NCI-H446 treated with DMSO at 0.1 percent for 48 hours (cell line): Measurements from ENCODE around the gene TRIM46.

ENCODE experiments used
- DNase-seq: peaks from one replicate; lab custom pipeline; 2025; lab: John Stamatoyannopoulos, UW

The TRIM46 gene

GRCh38 chr1:155172732-155173477, 744 bp upstream of the TRIM46 start, which contains the start of gene KRTCAP2:
Gene KRTCAP2, minus strand, starts transcription at chr1:155173304. Its CDS starts 80 bp downstream, at chr1:155173224.
- peak; percentile 93 for DNase-seq

DNA sequence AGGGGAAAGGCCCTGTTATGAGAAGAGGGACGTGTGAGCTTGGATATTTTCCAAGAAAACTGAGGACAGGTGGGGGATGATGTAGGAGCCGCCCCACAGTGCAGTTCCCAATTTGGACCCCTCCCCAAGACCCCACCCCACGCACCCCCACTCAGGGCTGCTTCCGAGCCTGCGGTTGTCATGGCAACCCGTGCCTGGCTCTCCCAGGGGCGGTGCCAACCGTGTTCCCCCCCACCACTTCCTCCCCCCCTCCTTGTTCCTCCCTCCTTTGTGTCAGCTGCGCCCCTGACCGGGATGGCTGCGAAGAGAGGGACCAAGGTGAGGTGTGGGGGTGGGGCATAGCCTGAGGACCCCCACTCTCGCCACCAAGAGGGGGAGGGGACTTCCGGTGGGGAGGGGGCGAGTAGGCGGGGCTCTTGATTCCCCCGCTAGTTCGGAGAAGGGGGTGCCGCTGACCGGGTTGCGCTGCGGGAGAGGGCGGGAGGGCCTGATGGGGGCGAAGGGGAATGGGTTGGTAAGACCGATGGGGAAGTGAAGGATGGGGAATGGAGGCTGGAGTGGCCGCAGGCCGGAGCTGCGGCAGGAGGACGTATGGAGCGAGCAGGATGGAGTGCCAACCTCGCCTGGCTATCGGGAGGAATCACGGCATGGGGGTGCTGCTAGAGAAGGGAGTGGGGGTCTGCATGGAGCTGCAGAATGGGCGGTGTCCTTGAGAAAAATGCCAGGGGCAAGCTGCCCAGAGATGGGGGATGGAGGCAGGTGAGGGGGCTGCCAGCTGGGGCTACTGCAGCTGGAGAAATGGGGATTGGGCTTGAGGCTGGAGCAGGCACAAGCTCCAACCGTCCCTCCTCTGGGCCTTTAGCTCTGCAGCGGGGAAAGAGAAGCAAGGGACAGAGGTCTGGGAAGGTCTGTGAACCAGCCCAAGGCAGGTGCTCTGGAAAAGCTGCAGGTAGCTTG, 953 bp downstream of the TRIM46 start:
- DNase-seq: peak; percentile 12

GRCh38 chr1:155175281-155175926, 1.8 kb downstream of the TRIM46 start:
- DNase-seq: no peak

- DNase-seq: no peak
Observed at GRCh38 chr1:155175927-155176371, 2.3 kb downstream of the TRIM46 start.

GRCh38 chr1:155176544-155177071, 3.0 kb downstream of the TRIM46 start:
- DNase-seq: peak; percentile 44

DNA sequence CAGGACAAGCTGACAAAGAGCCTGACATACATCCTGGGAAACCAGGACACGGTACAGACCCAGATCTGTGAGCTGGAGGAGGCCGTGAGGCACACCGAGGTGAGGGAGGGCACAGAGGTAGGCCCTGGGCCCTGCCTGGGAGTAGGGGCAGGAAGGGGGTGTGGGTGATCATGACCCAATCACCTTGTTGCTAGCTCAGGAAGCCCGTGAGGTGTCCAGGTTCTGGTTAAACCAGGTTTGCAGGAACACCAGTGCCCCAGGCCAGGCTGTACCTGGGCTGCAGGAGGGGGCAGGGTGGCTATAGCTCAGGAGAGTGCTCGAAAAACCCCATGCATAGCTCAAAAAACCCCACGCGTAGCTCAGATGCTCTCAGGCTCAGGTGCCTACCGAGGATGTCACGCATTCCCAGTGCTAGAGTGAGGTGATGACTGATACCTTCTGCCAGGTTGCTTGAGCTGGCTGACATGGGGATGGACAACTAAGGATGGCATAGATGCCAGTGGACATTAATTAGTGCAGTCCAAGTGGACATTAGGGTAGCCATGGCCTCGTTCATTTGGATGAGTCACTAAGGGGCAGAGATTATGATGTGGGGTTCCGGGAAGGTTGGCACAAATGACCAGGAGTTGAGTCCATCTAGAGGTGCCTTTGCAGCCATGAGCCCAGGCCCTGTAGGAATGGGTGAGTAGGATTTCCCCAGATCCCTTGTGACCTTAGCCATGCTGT, 3.7 kb downstream of the TRIM46 start:
- no peak for DNase-seq

DNA sequence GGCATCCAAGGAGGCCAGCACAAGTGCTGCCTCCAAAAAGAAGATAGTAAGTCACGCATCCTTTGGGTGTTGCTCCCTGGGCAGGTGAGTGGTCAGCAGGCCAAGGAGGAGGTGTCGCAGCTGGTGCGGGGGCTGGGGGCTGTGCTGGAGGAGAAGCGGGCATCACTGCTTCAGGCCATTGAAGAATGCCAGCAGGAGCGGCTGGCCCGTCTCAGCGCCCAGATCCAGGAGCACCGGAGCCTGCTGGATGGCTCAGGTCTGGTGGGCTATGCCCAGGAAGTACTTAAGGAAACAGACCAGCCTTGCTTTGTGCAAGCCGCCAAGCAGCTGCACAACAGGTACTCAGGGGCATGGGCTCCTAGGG, 4.3 kb downstream of the TRIM46 start:
- no peak for DNase-seq

GRCh38 chr1:155178441-155179111, 4.9 kb downstream of the TRIM46 start:
- DNase-seq: no peak

GRCh38 chr1:155179112-155180031, 5.7 kb downstream of the TRIM46 start:
- no peak for DNase-seq

DNA sequence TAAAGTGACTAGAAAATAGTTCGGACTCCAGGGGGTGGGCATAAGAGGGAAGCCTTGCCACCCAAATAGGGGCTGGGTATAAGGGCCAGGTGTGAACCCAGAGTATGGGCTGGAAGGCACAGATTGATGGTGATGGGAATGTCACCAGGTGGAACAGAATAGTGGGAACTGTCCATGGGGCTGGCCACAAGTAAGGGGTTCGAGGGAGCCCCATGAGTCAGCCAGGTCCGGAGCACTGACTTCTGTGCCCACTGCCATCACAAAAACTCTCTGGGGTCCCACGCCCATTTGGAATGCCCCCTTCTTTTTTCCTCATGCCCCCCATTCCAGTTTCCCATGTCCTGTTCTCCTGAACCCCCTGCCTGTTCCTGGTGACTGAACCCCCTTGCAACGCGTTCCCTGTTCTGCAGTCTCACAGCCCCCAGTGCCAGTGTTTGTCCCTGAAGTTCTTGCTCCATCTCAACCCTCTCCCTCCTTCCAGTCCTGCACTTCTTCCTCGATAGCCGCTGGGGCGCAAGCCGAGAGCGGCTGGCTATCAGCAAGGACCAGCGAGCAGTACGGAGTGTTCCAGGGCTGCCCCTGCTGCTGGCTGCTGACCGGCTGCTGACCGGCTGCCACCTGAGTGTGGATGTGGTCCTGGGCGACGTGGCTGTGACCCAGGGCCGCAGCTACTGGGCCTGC, 7.9 kb downstream of the TRIM46 start:
- no peak for DNase-seq

DNA sequence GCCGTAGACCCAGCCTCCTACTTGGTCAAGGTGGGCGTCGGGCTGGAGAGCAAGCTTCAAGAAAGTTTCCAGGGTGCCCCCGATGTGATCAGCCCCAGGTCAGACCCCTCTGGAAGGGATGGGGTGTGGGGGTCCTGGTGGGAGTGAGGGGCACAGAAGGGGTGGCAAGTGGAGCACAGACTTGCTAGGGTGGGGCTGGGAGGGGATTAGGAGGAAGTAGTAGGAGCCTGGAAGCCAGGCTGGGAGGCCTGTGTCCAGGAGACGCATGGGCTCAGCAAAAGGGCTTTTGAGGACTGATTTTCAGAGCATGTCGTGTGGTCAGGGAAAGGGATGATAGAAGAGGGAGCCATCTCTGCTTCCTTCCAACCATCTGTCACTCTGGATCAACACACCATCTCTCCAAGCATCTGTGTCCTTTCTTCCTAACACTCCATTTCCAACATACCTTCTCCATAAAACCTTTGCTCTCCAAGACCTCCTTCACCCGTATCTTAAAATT, 8.5 kb downstream of the TRIM46 start:
- DNase-seq: no peak

DNA sequence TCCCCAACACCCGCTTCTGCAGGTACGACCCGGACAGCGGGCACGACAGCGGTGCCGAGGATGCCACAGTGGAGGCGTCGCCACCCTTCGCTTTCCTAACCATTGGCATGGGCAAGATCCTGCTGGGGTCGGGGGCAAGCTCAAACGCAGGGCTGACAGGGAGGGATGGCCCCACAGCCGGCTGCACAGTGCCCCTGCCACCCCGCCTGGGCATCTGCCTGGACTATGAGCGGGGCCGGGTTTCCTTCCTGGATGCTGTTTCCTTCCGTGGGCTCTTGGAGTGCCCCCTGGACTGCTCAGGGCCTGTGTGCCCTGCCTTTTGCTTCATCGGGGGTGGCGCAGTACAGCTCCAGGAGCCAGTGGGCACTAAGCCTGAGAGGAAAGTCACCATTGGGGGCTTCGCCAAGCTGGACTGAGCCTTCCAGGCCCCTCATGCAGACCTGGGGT, 10.1 kb downstream of the TRIM46 start:
- DNase-seq: no peak

- DNase-seq: no peak
Observed at GRCh38 chr1:155184351-155184811, 10.7 kb downstream of the TRIM46 start.

DNA sequence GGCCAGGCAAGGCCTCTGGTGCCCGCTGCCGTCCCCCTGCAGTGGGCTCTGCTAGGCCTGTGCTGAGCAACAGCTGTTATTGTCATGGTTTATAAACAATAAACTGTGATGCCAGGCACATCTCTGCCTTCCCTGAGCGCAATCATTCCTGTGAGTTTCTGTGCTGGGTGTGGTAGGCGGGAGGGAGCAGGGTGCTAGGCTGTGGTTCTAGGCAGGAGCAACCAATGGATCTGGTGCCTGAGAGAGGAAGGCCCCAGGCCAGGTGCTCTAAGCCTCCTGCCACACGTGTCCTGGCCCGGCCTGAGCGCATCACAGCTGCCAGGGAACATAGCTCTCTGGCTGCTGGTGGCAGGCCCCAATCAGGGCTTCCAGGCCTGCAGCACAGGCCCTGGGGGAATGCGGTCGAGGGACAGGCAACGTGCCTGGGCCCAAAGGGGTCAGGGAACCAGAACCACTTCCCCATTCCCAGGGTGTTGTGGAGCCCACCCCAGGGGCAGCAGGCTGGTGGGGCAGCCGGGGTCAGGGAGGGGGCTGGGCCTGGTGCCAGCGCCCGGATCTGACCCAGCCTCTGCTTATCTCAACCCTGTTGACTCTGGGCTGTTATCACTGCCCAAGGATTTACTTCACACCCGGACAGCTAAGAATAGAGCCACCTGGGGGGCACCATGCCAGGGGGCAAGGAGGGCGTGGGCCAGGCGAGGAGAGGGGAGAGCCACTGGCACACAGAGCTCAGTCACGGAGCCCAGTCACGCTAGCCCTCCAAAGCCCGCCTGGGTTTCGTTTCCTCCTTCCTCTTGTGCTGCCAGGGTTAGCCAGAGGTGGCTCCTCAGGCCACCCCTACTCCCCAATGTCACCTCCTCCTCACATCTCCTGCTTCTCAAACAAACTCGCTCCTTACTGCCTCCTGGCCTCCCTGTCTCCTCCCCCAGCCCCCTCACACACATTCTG, 11.5 kb downstream of the TRIM46 start:
- no peak for DNase-seq

- no peak for DNase-seq
Observed at GRCh38 chr1:155185783-155186066, 12.1 kb downstream of the TRIM46 start.

- DNase-seq: no peak
Observed at GRCh38 chr1:155186067-155186793, 12.6 kb downstream of the TRIM46 start.

DNA sequence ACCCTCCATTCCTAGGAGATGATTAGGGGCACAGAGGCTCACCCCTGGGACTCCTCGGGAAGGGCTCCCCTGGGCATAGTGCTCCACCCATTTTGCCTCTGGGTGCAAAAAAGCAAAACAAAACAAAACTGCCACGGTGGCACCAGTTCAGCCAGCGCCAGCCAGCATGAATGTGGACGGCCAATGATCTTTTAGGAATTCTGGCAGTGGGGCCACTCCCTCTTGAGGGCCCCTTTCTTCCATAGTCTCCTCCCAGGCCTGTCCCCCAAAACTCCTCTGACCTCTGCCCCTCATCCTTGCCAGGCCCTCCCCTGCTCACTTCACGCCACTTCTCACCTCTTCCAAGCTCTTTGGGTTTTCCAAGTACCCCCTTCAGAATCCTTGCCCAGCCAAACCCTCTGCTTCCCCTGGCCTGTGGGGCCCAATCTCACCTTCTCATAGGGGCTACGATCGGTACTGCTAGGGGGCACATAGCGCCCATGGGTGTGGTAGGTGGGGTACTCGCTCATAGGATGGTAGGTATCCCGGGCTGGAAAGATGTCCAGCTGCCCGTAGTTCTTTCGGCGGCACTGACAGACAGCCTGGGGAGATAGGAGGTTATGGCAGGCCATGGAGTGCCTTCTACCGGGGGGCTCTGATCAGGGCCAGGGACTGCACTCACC, 13.3 kb downstream of the TRIM46 start:
- no peak for DNase-seq
